ENCODE measurements around the gene CCDC90B.

The CCDC90B gene

GRCh38 chr11:83222499-83222898 lies 63.7 kb downstream of the CCDC90B start:
- DNase-seq = no peak

- no peak for DNase-seq
Observed at GRCh38 chr11:83221694-83222093, 64.5 kb downstream of the CCDC90B start.

- no peak for DNase-seq
Observed at GRCh38 chr11:83220260-83220659, 65.9 kb downstream of the CCDC90B start.

- no peak for DNase-seq
Observed at GRCh38 chr11:83219095-83219494, 67.1 kb downstream of the CCDC90B start.
